ENCODE results near the gene PDLIM3.

PDLIM3 gene

DNA sequence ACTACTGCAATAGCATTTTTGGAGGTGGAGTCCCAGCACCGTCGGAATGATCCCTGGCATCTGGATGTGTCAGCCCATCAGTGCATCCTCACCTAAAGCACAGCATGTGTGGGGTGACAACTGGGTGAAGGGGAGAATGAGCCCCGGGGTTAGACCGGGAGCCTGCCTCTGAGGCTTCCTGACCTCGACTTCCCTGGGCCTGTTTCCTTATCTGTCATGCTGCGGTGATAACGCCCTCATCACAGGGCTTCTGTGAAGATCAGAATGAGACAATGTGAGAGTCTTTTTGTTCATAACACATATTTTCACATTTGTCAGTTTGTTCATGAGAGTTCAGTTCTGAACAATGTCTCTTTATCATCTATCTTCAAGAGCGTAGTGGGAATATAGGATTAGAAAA is 31.1 kb upstream of the PDLIM3 start:
- no peaks in the 10 kb centered on the region for H3K9me3 ChIP-seq (ENCODE audit: control insufficient read depth, insufficient read depth, low read depth, low read length)
- H3K36me3 ChIP-seq (ENCODE audit: control insufficient read depth in 2 of 2, insufficient read depth in 1 of 2, low read length in 2 of 2) = no peaks in the 10 kb centered on the region
- ChIA-PET POLR2A (interaction anchor here (1.3 kb wide), 1 partner anchor 31 kb away, joined by 5 read pairs; the partner anchor contains the start of gene PDLIM3), CTCF (interaction anchor here (0.7 kb wide), 1 partner anchor 47 kb away, joined by 3 read pairs; no protein-coding TSS in a partner anchor)
- no peak overlapping the region for H3K4me3 ChIP-seq (ENCODE audit: low read depth, low read length)
- no peak overlapping the region for H3K27ac ChIP-seq (ENCODE audit: extremely low read depth, low read depth, low read length)
- TF ChIP-seq ZNF239 (tag by site-specific recombination; IDR thresholded peaks at IDR 0.05) = no peak
- no peak for TF ChIP-seq BCL11A (tag by site-specific recombination; IDR thresholded peaks at IDR 0.05; ENCODE audit: low read depth)
- no peak for TF ChIP-seq PRDM4 (tag by site-specific recombination; IDR thresholded peaks at IDR 0.05)
- TF ChIP-seq ZNF16 (tag by site-specific recombination; IDR thresholded peaks at IDR 0.05; ENCODE audit: low read depth) = no peak
- TF ChIP-seq ZFHX2 (tag by site-specific recombination; conservative IDR thresholded peaks at IDR 0.05) = no peak
- TF ChIP-seq ZNF248 (tag by site-specific recombination; IDR thresholded peaks at IDR 0.05) = no peak
- TF ChIP-seq GLIS2 (tag by site-specific recombination; IDR thresholded peaks at IDR 0.05) = no peak
- TF ChIP-seq ZBTB21 (tag by site-specific recombination; IDR thresholded peaks at IDR 0.05) = no peak
- TF ChIP-seq SALL2 (tag by site-specific recombination; IDR thresholded peaks at IDR 0.05; ENCODE audit: borderline replicate concordance) = no peak
- TF ChIP-seq, protein P1, sequence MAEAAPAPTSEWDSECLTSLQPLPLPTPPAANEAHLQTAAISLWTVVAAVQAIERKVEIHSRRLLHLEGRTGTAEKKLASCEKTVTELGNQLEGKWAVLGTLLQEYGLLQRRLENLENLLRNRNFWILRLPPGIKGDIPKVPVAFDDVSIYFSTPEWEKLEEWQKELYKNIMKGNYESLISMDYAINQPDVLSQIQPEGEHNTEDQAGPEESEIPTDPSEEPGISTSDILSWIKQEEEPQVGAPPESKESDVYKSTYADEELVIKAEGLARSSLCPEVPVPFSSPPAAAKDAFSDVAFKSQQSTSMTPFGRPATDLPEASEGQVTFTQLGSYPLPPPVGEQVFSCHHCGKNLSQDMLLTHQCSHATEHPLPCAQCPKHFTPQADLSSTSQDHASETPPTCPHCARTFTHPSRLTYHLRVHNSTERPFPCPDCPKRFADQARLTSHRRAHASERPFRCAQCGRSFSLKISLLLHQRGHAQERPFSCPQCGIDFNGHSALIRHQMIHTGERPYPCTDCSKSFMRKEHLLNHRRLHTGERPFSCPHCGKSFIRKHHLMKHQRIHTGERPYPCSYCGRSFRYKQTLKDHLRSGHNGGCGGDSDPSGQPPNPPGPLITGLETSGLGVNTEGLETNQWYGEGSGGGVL (tag by site-specific recombination; IDR thresholded peaks at IDR 0.05) = no peak
- TF ChIP-seq, protein P2, sequence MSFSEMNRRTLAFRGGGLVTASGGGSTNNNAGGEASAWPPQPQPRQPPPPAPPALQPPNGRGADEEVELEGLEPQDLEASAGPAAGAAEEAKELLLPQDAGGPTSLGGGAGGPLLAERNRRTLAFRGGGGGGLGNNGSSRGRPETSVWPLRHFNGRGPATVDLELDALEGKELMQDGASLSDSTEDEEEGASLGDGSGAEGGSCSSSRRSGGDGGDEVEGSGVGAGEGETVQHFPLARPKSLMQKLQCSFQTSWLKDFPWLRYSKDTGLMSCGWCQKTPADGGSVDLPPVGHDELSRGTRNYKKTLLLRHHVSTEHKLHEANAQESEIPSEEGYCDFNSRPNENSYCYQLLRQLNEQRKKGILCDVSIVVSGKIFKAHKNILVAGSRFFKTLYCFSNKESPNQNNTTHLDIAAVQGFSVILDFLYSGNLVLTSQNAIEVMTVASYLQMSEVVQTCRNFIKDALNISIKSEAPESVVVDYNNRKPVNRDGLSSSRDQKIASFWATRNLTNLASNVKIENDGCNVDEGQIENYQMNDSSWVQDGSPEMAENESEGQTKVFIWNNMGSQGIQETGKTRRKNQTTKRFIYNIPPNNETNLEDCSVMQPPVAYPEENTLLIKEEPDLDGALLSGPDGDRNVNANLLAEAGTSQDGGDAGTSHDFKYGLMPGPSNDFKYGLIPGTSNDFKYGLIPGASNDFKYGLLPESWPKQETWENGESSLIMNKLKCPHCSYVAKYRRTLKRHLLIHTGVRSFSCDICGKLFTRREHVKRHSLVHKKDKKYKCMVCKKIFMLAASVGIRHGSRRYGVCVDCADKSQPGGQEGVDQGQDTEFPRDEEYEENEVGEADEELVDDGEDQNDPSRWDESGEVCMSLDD (tag by site-specific recombination; IDR thresholded peaks at IDR 0.05) = no peak
- TF ChIP-seq ZNF221 (tag by site-specific recombination; IDR thresholded peaks at IDR 0.05; ENCODE audit: borderline replicate concordance) = no peak
- no peak for TF ChIP-seq ZNF433 (tag by site-specific recombination; IDR thresholded peaks at IDR 0.05; ENCODE audit: low read depth)
- TF ChIP-seq ZNF654 (tag by site-specific recombination; IDR thresholded peaks at IDR 0.05; ENCODE audit: low read depth) = no peak
- no peak for TF ChIP-seq HOXA7 (CRISPR knock-in tag; IDR thresholded peaks at IDR 0.05; ENCODE audit: borderline replicate concordance)
- TF ChIP-seq REPIN1 (tag by site-specific recombination; IDR thresholded peaks at IDR 0.05; ENCODE audit: low read depth) = no peak
- TF ChIP-seq ZNF670 (tag by site-specific recombination; IDR thresholded peaks at IDR 0.05; ENCODE audit: low read depth) = no peak
- TF ChIP-seq ZNF518A (tag by site-specific recombination; conservative IDR thresholded peaks at IDR 0.05; ENCODE audit: low read depth) = no peak
- TF ChIP-seq GLI4 (tag by site-specific recombination; IDR thresholded peaks at IDR 0.05) = no peak
- no peak for TF ChIP-seq ZNF202 (tag by site-specific recombination; IDR thresholded peaks at IDR 0.05; ENCODE audit: borderline replicate concordance)
- no peaks in the 10 kb centered on the region for H3K4me1 ChIP-seq (ENCODE audit: control insufficient read depth, insufficient read depth, low read length)

All from HEK293 (cell line).